HepG2 (cell line): Measurements from ENCODE around the gene CTXN1. TPM values are rescaled to one million over a fixed set of nuclear protein-coding genes. Genes with fewer than 3 reads are reported as not detected.

ENCODE experiments used
- EEA1 ChIP-seq: sonication (generic); formaldehyde crosslinking; IDR thresholded peaks from 2 replicates; pipeline ENCODE4 v1.5.1; 2020; ENCODE audit warnings: mild to moderate bottlenecking, missing genetic modification reagents, borderline replicate concordance
- HNRNPLL ChIP-seq: fragments of 200-400 bp; formaldehyde crosslinking; IDR thresholded peaks from 2 replicates; pipeline ENCODE4 v1.6.1; 2017; ENCODE audit warnings: mild to moderate bottlenecking, low read depth, low read length; ENCODE audit not compliant: poor library complexity, severe bottlenecking
- LCORL ChIP-seq, 2 experiments: fragments of 450-650 bp in 1 of 2; sonication (generic) in 1 of 2; formaldehyde crosslinking in 1 of 2; IDR thresholded peaks; 2 replicates each; pipeline versions ENCODE4 v1.5.0 to v1.6.1; 2017 to 2020; ENCODE audit warnings: antibody characterized with exemption in 1 of 2, missing genetic modification reagents in 1 of 2
- NFYC ChIP-seq: IDR thresholded peaks from 2 replicates; pipeline ENCODE4 v1.6.1; 2016; ENCODE audit warnings: missing genetic modification reagents, missing compliant biosample characterization
- SALL2 ChIP-seq: sonication (generic); formaldehyde crosslinking; IDR thresholded peaks from 2 replicates; pipeline ENCODE4 v1.8.1; 2023; ENCODE audit warnings: mild to moderate bottlenecking, missing genetic modification reagents, inconsistent platforms
- SMC3 ChIP-seq: IDR thresholded peaks from 2 replicates; pipeline ENCODE4 v1.6.1; 2011; ENCODE audit warnings: low read length, improper control_type of control experiment
- SOX6 ChIP-seq, 2 experiments: fragments of 450-650 bp in 1 of 2; sonication (generic) in 1 of 2; formaldehyde crosslinking in 1 of 2; IDR thresholded peaks; 2 replicates each; pipeline versions ENCODE4 v1.4.0 to v1.6.1; 2017 to 2020; ENCODE audit warnings: antibody characterized with exemption in 1 of 2, mild to moderate bottlenecking in 1 of 2, missing genetic modification reagents in 1 of 2
- SSRP1 ChIP-seq: IDR thresholded peaks from 2 replicates; pipeline ENCODE4 v1.6.1; 2016; ENCODE audit warnings: control low read depth
- THYN1 ChIP-seq: sonication (generic); formaldehyde crosslinking; IDR thresholded peaks from 2 replicates; pipeline ENCODE4 v1.8.1; 2023; ENCODE audit warnings: low read depth, mild to moderate bottlenecking, moderate library complexity, missing genetic modification reagents, borderline replicate concordance
- YEATS4 ChIP-seq: sonication (generic); formaldehyde crosslinking; IDR thresholded peaks from 2 replicates; pipeline ENCODE4 v1.4.0; 2020; ENCODE audit warnings: missing genetic modification reagents, borderline replicate concordance
- ZNF496 ChIP-seq: sonication (generic); formaldehyde crosslinking; IDR thresholded peaks from 2 replicates; pipeline ENCODE4 v1.8.1; 2023; ENCODE audit warnings: mild to moderate bottlenecking, moderate library complexity, missing genetic modification reagents; ENCODE audit not compliant: insufficient replicate concordance
- ZNF619 ChIP-seq: sonication (generic); formaldehyde crosslinking; IDR thresholded peaks from 2 replicates; pipeline ENCODE4 v1.4.0; 2020; ENCODE audit warnings: mild to moderate bottlenecking, missing genetic modification reagents
- ZNF75D ChIP-seq: sonication (generic); formaldehyde crosslinking; IDR thresholded peaks from 2 replicates; pipeline ENCODE4 v1.8.1; 2023; ENCODE audit warnings: missing genetic modification reagents, mild to moderate bottlenecking, borderline replicate concordance
- ZNF772 ChIP-seq: sonication (generic); formaldehyde crosslinking; IDR thresholded peaks from 2 replicates; pipeline ENCODE4 v1.5.0; 2020; ENCODE audit warnings: mild to moderate bottlenecking, missing genetic modification reagents
- polyA plus RNA-seq, 8 experiments: library from polyadenylated mRNA; depleted of rRNA in 3 of 8; stranded (reverse) in 7 of 8; unstranded in 1 of 8; fragments of >200 nt; fragmentation: Illumina TruSeq in 4 of 8; extraction: Trizol in 4 of 8; gene quantifications; 2 replicates each; pipeline versions ENCODE4 v1.2.1 to v1.2.3, GENCODE V29; 2011 to 2016; ENCODE audit warnings: low read depth in 4 of 8, missing spikeins in 1 of 8, mixed read lengths in 1 of 8; ENCODE audit not compliant: insufficient read depth in 1 of 8
- total RNA-seq, 5 experiments: library from RNA; depleted of rRNA; stranded (reverse); fragments of >200 nt; fragmentation: Illumina TruSeq; extraction: Trizol; gene quantifications; 2 replicates each; pipeline ENCODE4 v1.2.3, GENCODE V29; 2016; ENCODE audit warnings: low read depth in 1 of 5
- TF ChIP-seq, protein P1 (sequence below): sonication (generic); formaldehyde crosslinking; IDR thresholded peaks from 2 replicates; pipeline ENCODE4 v1.8.1; 2023; ENCODE audit warnings: missing genetic modification reagents, inconsistent platforms, borderline replicate concordance
- TF ChIP-seq, protein P2 (sequence below): sonication (generic); formaldehyde crosslinking; IDR thresholded peaks from 2 replicates; pipeline ENCODE4 v1.5.0; 2020; ENCODE audit warnings: mild to moderate bottlenecking, missing genetic modification reagents

Gene CTXN1
- total and polyA plus RNA-seq, 2 of the 13 experiments (the other 11 are each of a cell fraction or from before 2014, with no cell fraction given) = 0.11 TPM; not detected in 1

DNA sequence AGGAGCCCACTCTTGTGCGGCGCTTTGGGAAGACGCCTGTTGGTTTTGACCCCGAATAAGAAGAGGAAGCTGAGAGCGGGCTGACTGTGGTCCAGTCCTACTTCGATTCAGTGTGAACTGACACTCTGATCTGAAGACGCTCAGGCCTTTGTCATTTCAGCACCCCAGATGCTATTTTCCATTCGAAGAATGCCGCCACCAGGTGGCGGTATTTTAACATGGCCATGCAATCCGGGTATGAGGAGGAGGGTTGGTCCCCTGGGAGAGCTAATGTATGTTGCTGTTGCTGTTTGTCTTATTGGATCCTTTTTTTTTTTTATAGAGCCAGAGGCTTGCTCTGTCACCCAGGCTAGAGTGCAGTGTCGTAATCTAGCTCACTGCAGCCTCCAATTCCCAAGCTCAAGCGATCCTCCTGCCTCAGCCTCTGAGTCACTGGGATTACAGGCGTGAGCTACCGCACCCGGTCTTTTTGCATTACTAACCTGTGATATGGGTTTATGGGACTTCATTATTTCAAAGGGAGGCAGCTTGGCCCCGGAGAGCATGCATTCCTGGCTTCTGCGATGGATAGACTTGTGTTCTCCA, 18.3 kb upstream of the CTXN1 start (continued):
- TF ChIP-seq SSRP1 (CRISPR knock-in tag) (peak; percentile 68; the same call in 1 of the 2 replicates), ZNF772 (CRISPR knock-in tag) (no peak), SMC3 (peak; percentile 72), SALL2 (no peak), EEA1 (CRISPR knock-in tag) (no peak), THYN1 (CRISPR knock-in tag) (no peak), LCORL (IDR thresholded peaks at IDR 0.05) (no peak), LCORL (CRISPR knock-in tag; IDR thresholded peaks at IDR 0.05) (no peak), NFYC (CRISPR knock-in tag) (no peak), YEATS4 (CRISPR knock-in tag) (no peak), SOX6 (IDR thresholded peaks at IDR 0.05) (no peak), SOX6 (CRISPR knock-in tag; IDR thresholded peaks at IDR 0.05) (peak; percentile 5; the same call in 1 of the 2 replicates), ZNF619 (0 out of 2 replicates have a peak, but pooled peaks have one; percentile 2), ZNF496 (CRISPR knock-in tag) (no peak), HNRNPLL (no peak), ZNF75D (no peak)
- TF ChIP-seq, protein P1, sequence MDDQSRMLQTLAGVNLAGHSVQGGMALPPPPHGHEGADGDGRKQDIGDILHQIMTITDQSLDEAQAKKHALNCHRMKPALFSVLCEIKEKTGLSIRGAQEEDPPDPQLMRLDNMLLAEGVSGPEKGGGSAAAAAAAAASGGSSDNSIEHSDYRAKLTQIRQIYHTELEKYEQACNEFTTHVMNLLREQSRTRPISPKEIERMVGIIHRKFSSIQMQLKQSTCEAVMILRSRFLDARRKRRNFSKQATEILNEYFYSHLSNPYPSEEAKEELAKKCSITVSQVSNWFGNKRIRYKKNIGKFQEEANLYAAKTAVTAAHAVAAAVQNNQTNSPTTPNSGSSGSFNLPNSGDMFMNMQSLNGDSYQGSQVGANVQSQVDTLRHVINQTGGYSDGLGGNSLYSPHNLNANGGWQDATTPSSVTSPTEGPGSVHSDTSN = no peak
- TF ChIP-seq, protein P2, sequence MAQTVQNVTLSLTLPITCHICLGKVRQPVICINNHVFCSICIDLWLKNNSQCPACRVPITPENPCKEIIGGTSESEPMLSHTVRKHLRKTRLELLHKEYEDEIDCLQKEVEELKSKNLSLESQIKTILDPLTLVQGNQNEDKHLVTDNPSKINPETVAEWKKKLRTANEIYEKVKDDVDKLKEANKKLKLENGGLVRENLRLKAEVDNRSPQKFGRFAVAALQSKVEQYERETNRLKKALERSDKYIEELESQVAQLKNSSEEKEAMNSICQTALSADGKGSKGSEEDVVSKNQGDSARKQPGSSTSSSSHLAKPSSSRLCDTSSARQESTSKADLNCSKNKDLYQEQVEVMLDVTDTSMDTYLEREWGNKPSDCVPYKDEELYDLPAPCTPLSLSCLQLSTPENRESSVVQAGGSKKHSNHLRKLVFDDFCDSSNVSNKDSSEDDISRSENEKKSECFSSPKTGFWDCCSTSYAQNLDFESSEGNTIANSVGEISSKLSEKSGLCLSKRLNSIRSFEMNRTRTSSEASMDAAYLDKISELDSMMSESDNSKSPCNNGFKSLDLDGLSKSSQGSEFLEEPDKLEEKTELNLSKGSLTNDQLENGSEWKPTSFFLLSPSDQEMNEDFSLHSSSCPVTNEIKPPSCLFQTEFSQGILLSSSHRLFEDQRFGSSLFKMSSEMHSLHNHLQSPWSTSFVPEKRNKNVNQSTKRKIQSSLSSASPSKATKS (CRISPR knock-in tag) = 0 out of 2 replicates have a peak, but pooled peaks have one; percentile 25
